Measurements from ENCODE around the gene DNM2.

DNM2 gene

GRCh38 chr19:10784257-10784656 lies 66.4 kb downstream of the DNM2 start:
- no peak for DNase-seq

- no peak for DNase-seq
Observed at GRCh38 chr19:10788146-10788545, 70.3 kb downstream of the DNM2 start.

- DNase-seq = no peak
Observed at GRCh38 chr19:10789866-10790265, 72.0 kb downstream of the DNM2 start.

DNA sequence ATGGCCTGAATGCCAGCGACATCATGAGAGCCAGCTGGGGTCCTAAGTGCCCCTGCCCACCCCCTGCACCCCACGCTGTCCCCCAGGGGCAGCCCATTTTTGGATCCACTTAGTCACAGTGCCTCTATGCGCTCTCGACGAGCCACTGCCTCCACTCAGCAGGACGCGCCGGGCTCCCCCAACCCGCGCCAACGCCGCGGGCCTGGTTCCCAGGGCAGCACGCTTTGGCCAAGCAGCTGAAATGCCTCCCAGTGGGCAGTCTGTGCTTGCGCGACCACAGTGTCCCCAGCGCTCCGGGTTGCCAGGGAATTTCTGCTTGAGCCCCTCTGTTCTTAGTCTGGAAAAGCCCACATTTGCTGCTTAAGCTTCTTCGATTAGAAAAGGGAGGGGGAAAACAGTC lies 78.8 kb downstream of the DNM2 start:
- DNase-seq = no peak

- no peak for DNase-seq
Observed at GRCh38 chr19:10797078-10797477, 79.2 kb downstream of the DNM2 start.

DNA sequence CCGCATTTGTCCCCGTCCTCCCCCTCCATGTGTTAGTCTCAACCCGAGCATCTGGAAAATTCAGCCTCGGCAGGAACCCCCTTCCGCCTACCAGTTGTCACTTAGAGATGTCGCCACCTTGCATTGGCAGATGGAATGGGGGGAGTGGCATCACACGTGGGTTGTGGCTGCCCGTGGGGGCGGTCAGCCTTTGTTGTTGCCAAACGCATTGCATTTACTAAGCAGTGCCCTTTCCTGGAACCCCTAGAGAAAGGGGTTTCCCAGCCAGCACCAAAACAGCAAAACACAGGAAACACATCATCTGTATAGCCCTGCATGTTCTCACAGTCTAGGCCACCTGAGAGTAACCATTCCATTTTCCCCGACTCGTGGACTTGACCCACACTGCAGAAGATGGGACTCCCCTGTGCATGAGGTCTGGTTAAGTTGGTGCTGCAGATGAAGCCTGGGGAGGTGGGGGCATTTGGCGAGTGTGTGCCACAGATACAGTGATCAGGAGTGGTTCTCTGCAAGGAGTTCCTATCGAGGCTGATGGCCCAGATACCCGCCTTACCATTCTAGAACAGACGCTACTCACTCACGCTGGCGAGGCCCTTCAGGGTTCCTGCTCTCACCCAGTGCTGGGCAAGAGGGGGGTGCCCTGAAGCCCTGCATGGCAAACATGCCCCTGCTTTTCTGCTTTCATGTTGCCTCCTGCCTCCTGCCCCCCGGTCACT lies 79.8 kb downstream of the DNM2 start:
- peak; percentile 94 for DNase-seq

DNA sequence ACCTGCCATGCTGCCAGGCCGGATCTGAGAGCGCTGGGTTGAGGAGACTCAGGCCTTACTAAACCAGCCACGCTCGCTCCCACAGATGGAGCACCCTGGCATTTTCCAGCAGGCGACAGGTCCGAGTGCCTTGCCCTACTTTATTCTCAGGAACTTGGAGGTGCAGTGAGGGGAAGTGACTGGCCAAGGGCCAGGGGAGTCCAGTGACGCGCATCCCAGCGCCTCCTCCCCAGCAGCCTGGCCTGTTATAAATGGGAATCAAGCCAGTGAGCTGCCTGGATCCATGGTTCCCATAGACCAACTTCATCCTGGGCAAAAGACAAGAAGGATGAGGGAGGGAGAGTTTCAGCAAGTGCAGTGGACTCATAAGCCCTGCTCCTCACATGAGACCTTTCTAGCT lies 82.6 kb downstream of the DNM2 start:
- DNase-seq = no peak

DNA sequence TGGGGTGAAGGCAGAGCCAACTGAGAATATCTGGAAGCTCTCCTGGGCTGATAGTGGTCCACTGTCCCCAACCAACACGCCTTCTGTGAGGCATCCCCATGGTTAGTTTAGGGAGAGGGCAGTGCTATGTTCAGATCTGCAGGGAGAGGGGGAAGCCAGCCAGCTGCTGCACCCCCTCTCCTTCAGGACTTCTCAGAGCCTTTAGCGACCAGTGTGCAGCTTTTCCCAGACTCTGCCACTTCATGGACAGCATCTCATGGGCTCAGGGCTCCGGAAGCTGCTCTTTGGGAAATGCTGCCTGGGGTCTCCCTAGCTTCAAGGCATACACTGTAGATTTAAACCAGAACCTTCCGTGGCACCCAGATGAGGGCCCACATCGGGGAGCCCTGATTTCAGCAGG lies 84.6 kb downstream of the DNM2 start:
- no peak for DNase-seq

DNA sequence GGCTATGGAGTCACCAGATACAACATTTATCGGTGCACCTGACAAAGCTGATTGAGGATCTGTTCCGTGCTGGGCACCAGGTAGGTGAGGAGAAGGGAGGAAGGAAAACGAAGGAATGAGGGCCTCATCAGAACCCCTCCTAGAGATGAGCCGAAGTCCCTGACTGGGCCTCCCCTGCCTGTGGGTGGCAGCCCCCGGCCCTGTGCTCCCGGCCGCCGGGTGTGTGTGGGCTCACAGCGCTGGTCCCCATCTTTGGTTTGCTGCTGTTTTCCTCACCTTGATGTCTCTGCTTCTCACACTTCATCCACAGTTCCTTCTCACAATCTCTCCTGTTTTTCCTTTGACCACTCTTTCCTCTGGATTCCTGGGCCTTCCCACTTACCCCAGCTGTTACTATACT lies 85.4 kb downstream of the DNM2 start:
- no peak for DNase-seq

DNA sequence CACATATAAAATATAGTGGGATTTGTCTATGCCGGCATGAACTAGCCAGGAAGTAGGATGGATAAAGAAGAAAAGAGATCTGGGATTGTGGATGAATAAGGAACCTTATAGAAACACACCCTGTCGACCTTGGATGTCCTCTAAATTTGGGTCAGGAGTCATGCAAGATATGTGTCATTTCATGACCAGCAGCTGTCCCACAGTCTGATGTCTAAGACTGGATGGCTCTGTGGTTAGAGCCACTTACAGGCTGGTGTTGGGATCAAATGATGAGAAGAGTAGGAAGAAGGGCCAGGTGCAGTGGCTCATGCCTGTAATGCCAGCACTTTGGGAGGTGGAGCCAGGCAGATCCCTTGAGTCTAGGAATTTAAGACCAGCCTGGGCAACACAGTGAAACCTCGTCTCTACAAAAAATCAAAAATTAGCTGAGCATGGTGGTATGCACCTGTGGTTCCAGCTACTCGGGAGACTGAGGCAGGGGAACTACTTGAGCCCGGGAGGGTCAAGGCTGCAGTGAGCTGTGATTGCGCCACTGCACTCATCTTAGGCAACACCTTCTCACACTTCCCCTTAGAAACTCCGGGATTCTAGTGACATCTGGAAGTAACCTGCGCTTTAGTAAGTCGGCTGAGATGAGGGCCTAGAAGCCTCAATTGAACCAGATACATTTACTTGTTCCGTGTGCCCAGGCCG lies 87.3 kb downstream of the DNM2 start:
- DNase-seq = no peak

DNA sequence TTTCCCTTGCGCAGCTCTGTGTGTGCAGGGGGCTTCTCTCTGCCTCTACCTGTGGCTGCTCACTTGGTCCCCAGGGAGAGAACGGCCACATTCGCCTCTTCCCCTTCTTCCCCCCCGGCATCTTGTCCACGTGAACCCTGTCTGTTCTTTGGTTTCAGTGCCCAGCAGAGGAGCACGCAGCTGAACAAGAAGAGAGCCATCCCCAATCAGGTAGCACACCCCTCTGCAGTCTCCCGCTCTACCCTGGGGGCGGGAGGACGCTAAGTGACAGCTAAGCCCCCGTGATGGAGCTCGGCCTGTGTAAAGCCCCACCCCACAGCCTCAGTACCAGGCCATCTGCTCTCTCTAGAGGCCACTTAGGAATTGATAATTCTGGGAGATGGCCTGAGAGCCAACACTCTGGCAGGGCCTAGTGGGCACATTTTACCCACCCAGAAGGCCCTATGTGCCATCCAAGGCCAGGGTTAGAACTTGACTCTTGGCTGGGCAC lies 87.9 kb downstream of the DNM2 start:
- DNase-seq = no peak

DNA sequence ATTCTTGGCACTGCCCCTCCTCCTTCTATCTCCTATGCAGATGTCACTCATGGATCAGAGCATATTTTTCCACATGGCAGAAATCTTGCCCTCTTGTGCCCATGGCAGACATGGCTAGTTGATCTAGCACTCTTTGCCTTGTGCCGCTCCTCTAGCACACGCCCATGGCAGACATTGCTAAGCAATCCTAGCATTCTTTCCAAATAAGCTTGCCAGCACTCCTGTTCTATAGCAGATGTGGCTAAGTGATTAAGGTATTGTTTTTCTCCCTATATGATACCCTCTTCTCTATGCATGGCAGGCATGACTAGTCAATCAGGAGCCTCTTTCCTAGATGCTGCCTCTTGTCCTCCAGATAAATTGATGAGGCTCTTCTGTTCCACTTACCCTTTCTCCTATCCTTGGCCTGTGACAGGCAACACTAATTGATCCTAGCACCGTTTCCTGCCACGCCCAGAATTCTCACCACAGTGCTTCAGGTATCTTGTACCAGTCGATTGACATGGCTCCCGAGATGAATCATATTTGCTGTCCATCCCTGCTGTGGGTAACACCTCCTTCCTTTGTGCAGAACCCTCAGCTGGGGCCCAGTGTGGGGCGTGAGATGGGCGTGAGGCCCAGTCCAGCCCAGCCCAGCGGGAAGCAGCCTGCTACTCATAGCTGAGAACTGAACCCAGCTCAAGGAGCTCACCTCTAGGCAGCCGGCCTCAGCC lies 91.2 kb downstream of the DNM2 start:
- peak; percentile 86 for DNase-seq

GRCh38 chr19:10809651-10810285 lies 91.9 kb downstream of the DNM2 start:
- no peak for DNase-seq

- DNase-seq = no peak
Observed at GRCh38 chr19:10811391-10812111, 93.7 kb downstream of the DNM2 start.

- no peak for DNase-seq
Observed at GRCh38 chr19:10812196-10812595, 94.3 kb downstream of the DNM2 start.

DNA sequence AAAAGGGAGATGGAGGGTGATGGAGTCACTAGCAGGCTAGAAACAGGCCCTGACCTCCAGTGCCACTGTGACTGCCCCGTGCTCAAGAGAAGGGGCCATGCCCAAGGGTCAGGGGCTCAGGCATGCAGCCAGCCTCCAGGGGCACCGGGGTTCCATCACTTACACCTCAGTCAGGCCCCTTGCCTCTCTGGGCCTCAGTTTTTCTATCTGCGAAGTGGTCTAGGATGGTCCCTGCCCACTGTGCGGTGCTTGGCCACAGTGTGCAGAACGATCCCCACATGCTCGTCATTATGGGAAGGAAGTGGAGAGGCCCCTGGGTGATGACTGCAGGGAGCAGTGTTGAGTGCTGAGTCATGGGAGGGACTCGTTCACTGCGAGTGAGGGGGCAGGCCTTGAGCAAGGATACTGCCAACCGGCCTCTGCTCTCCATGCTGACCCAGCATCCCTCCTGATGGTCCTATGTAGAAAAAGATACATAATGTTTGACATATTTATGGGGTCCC lies 95.1 kb downstream of the DNM2 start:
- DNase-seq = peak; percentile 83

- DNase-seq = no peak
Observed at GRCh38 chr19:10815007-10815536, 97.2 kb downstream of the DNM2 start.

DNA sequence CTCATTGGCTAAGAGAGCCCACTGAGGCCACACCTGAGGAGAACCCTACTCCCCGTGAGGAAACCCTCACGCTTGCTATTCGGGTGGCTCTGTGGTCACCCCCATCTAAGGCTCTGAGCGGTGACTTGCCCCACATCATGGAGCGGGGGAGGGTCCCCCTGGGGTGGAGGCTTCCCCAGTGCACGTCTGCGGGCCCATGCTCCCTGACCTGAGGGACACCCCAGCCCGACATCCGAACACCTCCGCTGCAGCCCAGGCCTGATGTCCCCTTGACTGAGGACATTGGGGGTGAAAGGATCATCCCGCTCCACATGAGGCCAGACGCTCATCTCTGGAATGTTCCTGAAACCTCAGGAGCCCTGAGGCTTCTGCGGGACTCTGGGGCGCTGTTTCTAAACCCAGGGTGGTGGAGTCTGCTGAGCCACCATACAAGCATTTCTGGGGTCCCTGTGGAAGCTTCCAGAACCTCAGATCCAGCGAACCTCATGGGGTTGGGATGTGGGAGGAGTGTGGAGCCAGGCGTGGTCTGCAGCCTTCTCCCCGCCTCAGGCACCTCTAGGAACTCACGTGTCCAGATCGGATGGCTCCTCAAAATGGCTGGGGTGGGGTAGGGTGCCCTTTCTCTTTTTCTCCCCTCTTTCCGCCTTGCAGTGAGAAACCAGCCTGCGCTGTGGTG lies 98.2 kb downstream of the DNM2 start:
- DNase-seq = no peak

GRCh38 chr19:10816691-10817090 lies 98.8 kb downstream of the DNM2 start:
- DNase-seq = no peak

DNA sequence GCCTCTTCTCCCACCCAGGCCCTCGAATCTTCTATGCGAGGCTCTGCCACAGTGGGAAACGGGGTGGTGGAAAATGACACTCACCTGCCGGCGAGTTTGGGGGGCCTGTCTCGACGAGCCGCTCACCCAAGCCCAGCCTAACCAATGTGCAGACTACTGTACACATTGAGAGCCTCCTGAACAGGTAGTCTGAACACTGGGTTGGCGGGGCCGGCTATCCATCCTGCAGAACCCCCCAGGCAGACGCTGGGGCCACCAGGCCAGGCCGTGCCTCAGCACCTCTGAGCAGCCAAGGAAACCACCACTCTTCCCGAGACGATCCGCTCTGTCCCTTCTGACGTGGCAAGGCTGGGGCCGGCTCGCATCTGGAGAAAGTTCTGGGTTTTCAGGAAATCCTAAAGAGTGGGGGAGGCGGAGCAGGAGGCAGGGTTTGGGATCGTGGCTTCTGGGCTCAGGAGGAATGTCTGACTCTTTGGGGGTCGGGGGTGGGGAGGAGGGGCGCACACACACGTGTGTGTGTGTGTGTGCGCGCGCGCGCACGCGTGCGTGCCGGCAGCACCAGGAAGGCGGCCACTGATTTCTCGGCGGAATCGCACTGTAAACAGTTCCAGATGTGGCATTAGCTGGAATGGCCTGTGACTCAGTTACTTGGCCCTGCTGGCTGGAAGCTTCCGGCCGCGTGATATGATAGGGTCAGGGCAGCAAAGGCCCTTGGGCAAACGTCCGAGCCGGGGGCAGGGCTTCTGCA lies 99.6 kb downstream of the DNM2 start:
- DNase-seq = no peak

All from activated CD4-positive, alpha-beta T cell treated with anti-CD3 and anti-CD28 coated beads, Interleukin-2, amount 50 U/mL, for 16 hours (primary cell).